ENCODE results near the gene BCL7B. TPM values are rescaled to one million over a fixed set of nuclear protein-coding genes. Genes with fewer than 3 reads are reported as not detected.
"Not testable (repeated sequence)": the region's sequence is repeated elsewhere in the genome, so short reads cannot be mapped to it uniquely, and the experiment has no call there.

BCL7B gene
- total RNA-seq, 2 donors from 2014 or later = 60.7 to 73.0 TPM

GRCh38 chr7:73577627-73578341 is 20.3 kb upstream of the BCL7B start:
- intact Hi-C loops (cut with DNase I) = no loop called here
- peak; percentile 57 for DNase-seq
- peak; percentile 8 to 35 for ATAC-seq

GRCh38 chr7:73573791-73574190 is 16.3 kb upstream of the BCL7B start:
- ATAC-seq (no peak), DNase-seq (no peak)
- intact Hi-C loops (cut with DNase I) = no loop called here

GRCh38 chr7:73573276-73573675 is 15.8 kb upstream of the BCL7B start:
- ATAC-seq (no peak), DNase-seq (no peak)
- intact Hi-C loops (cut with DNase I) = no loop called here

- intact Hi-C loops (cut with DNase I) = no loop called here
- DNase-seq = no peak
- ATAC-seq = no peak
These were observed 15.3 kb upstream of the BCL7B start for GRCh38 chr7:73572767-73573186.

GRCh38 chr7:73570977-73571376 is 13.5 kb upstream of the BCL7B start:
- no peak for DNase-seq
- no peak for ATAC-seq
- intact Hi-C loops (cut with DNase I) = no loop called here

GRCh38 chr7:73570521-73570920 is 13.0 kb upstream of the BCL7B start:
- no peak for DNase-seq
- intact Hi-C loops (cut with DNase I) = no loop called here
- no peak for ATAC-seq

GRCh38 chr7:73569042-73569608 is 11.6 kb upstream of the BCL7B start:
- intact Hi-C loops (cut with DNase I) = no loop called here
- ATAC-seq = no peak
- DNase-seq = no peak

- ATAC-seq = no peak
- intact Hi-C loops (cut with DNase I) = no loop called here
- no peak for DNase-seq
These were observed 10.6 kb upstream of the BCL7B start for GRCh38 chr7:73567846-73568685.

GRCh38 chr7:73567140-73567539 is 9.7 kb upstream of the BCL7B start:
- intact Hi-C loops (cut with DNase I) = no loop called here
- ATAC-seq (no peak), DNase-seq (no peak)

- intact Hi-C loops (cut with DNase I); DNase-seq: not testable (repeated sequence)
These were observed 8.9 kb upstream of the BCL7B start for GRCh38 chr7:73566431-73566830.

GRCh38 chr7:73565675-73566340 is 8.3 kb upstream of the BCL7B start:
- intact Hi-C loops (cut with DNase I) = no loop called here
- DNase-seq = no peak
- no peak for ATAC-seq

More at GRCh38 chr7:73566431-73566830, 8.9 kb upstream of the BCL7B start:
- ATAC-seq = not testable (repeated sequence)

- intact Hi-C loops (cut with DNase I) = no loop called here
- ATAC-seq = no peak
- no peak for DNase-seq
These were observed 2.8 kb upstream of the BCL7B start for GRCh38 chr7:73560109-73560835.

GRCh38 chr7:73557108-73557396 is 438 bp downstream of the BCL7B start:
- ATAC-seq (peak; percentile 97 to 98), DNase-seq (peak; percentile 95)
- intact Hi-C loops (cut with DNase I) = no loop called here

- intact Hi-C loops (cut with DNase I) = no loop called here
- DNase-seq (no peak), ATAC-seq (no peak)
These were observed 1.0 kb downstream of the BCL7B start for GRCh38 chr7:73556208-73557107.

GRCh38 chr7:73555411-73555982 is 2.0 kb downstream of the BCL7B start:
- DNase-seq (no peak), ATAC-seq (no peak)
- intact Hi-C loops (cut with DNase I) = no loop called here

- intact Hi-C loops (cut with DNase I); ATAC-seq; DNase-seq: not testable (repeated sequence)
These were observed 7.4 kb downstream of the BCL7B start for GRCh38 chr7:73550093-73550492.

GRCh38 chr7:73549176-73549575 is 8.3 kb downstream of the BCL7B start:
- ATAC-seq = no peak
- intact Hi-C loops (cut with DNase I) = no loop called here
- DNase-seq = no peak

GRCh38 chr7:73547841-73548240 is 9.6 kb downstream of the BCL7B start:
- intact Hi-C loops (cut with DNase I) = no loop called here
- ATAC-seq (no peak), DNase-seq (no peak)

All from left cardiac atrium (tissue), 4 donors.